GM12878 (cell line): ENCODE measurements around the gene ANAPC5. TPM values are rescaled to one million over a fixed set of nuclear protein-coding genes. Genes with fewer than 3 reads are reported as not detected.

Source experiments
- BCL11A ChIP-seq: IDR thresholded peaks from 2 replicates; pipeline ENCODE4 v1.6.1; 2011; ENCODE audit warnings: low read depth, low read length
- BCL3 ChIP-seq: IDR thresholded peaks from 2 replicates; pipeline ENCODE4 v1.6.1; 2011; ENCODE audit warnings: borderline replicate concordance, low read depth, mild to moderate bottlenecking, moderate library complexity, low read length; ENCODE audit not compliant: insufficient read depth, poor library complexity, severe bottlenecking
- CBX3 ChIP-seq: fragments of 200-600 bp; sonication (generic); IDR thresholded peaks from 2 replicates; pipeline ENCODE4 v1.6.1; 2016; ENCODE audit warnings: low read depth, borderline replicate concordance
- CEBPZ ChIP-seq: fragments of 150-350 bp; IDR thresholded peaks from 2 replicates; pipeline ENCODE4 v1.6.1; 2016; ENCODE audit warnings: low read depth, low read length
- CREB1 ChIP-seq: IDR thresholded peaks from 2 replicates; pipeline ENCODE4 v1.6.1; 2012; ENCODE audit warnings: low read depth, mild to moderate bottlenecking, inconsistent platforms
- GATAD2B ChIP-seq: fragments of 450-650 bp; conservative IDR thresholded peaks from 2 replicates; pipeline ENCODE4 v1.6.1; 2017; ENCODE audit warnings: low read depth, mild to moderate bottlenecking, moderate library complexity
- NBN ChIP-seq: fragments of 450-650 bp; IDR thresholded peaks from 2 replicates; pipeline ENCODE4 v1.6.1; 2016
- NKRF ChIP-seq: fragments of 450-650 bp; conservative IDR thresholded peaks from 2 replicates; pipeline ENCODE4 v1.6.1; 2017; ENCODE audit warnings: mild to moderate bottlenecking, moderate library complexity
- PBX3 ChIP-seq: IDR thresholded peaks from 2 replicates; pipeline ENCODE4 v1.6.1; 2011; ENCODE audit warnings: mild to moderate bottlenecking, low read depth, low read length, moderate library complexity; ENCODE audit not compliant: insufficient replicate concordance
- REST ChIP-seq: IDR thresholded peaks from 2 replicates; pipeline ENCODE4 v1.6.1; 2012; ENCODE audit warnings: mild to moderate bottlenecking, low read depth, low read length
- ZBTB4 ChIP-seq: fragments of 450-650 bp; formaldehyde crosslinking; IDR thresholded peaks from 2 replicates; pipeline ENCODE4 v1.4.0; 2022; ENCODE audit warnings: mild to moderate bottlenecking, moderate library complexity
- ZNF217 ChIP-seq: fragments of 450-650 bp; IDR thresholded peaks from 2 replicates; pipeline ENCODE4 v1.6.1; 2017; ENCODE audit warnings: antibody characterized with exemption, mild to moderate bottlenecking
- polyA plus RNA-seq, 11 experiments: library from polyadenylated mRNA; depleted of rRNA in 4 of 11; unstranded in 6 of 11; stranded (reverse) in 5 of 11; fragments of >200 nt; fragmentation: Nextera tagmentation in 4 of 11; fragmentation: Illumina TruSeq in 1 of 11; extraction: Ambion mirVana in 4 of 11; extraction: Trizol in 1 of 11; gene quantifications; 1 replicate in 1 of 11; 2 replicates in 10 of 11; pipeline versions ENCODE4 v1.2.1 to v1.2.3, GENCODE V29; 2011 to 2016; ENCODE audit warnings: inconsistent platforms in 2 of 11, missing spikeins in 2 of 11, low read depth in 1 of 11
- total RNA-seq, 4 experiments: library from RNA; depleted of rRNA in 3 of 4; stranded (reverse); fragments of >200 nt in 3 of 4; fragmentation: Illumina TruSeq in 1 of 4; extraction: Trizol in 1 of 4; gene quantifications; 2 replicates each; pipeline versions ENCODE4 v1.2.1 to v1.2.3, GENCODE V29; 2013 to 2021

Gene ANAPC5
- total and polyA plus RNA-seq, 10 of the 15 experiments (the other 5 are each of a cell fraction or from before 2014, with no cell fraction given), result 102 to 227 (median 166) TPM

- TF ChIP-seq NKRF (peak; percentile 43), ZBTB4 (CRISPR knock-in tag) (no peak), NBN (0 out of 2 replicates have a peak, but pooled peaks have one; percentile 25), ZNF217 (no peak; the same call in 1 of the 2 replicates), BCL3 (no peak), CREB1 (no peak), BCL11A (0 out of 2 replicates have a peak, but pooled peaks have one; percentile 6), PBX3 (no peak), CBX3 (no peak), GATAD2B (peak; percentile 73), CEBPZ (no peak), REST (no peak)
Measured at GRCh38 chr12:121296618-121297434, 55.4 kb downstream of the ANAPC5 start, which contains the start of gene CAMKK2 (continued).
